GM12878 (cell line): Measurements from ENCODE around the gene RPS19BP1. TPM values are rescaled to one million over a fixed set of nuclear protein-coding genes. Genes with fewer than 3 reads are reported as not detected.

Experiments used
- BRCA1 ChIP-seq: IDR thresholded peaks from 2 replicates; pipeline ENCODE4 v1.6.1; 2011; ENCODE audit warnings: low read depth, low read length, improper control_type of control experiment
- NRF1 ChIP-seq: conservative IDR thresholded peaks from 2 replicates; pipeline ENCODE4 v1.6.1; 2011; ENCODE audit warnings: mild to moderate bottlenecking, low read depth, low read length, improper control_type of control experiment
- SREBF2 ChIP-seq: IDR thresholded peaks from 2 replicates; pipeline ENCODE4 v1.6.1; 2012; ENCODE audit warnings: mild to moderate bottlenecking, low read length
- STAT1 ChIP-seq: fragments of 450-650 bp; conservative IDR thresholded peaks from 2 replicates; pipeline ENCODE4 v1.6.1; 2014; ENCODE audit warnings: antibody characterized with exemption, mild to moderate bottlenecking
- polyA plus RNA-seq, 11 experiments: library from polyadenylated mRNA; depleted of rRNA in 4 of 11; unstranded in 6 of 11; stranded (reverse) in 5 of 11; fragments of >200 nt; fragmentation: Nextera tagmentation in 4 of 11; fragmentation: Illumina TruSeq in 1 of 11; extraction: Ambion mirVana in 4 of 11; extraction: Trizol in 1 of 11; gene quantifications; 1 replicate in 1 of 11; 2 replicates in 10 of 11; pipeline versions ENCODE4 v1.2.1 to v1.2.3, GENCODE V29; 2011 to 2016; ENCODE audit warnings: inconsistent platforms in 2 of 11, missing spikeins in 2 of 11, low read depth in 1 of 11
- total RNA-seq, 4 experiments: library from RNA; depleted of rRNA in 3 of 4; stranded (reverse); fragments of >200 nt in 3 of 4; fragmentation: Illumina TruSeq in 1 of 4; extraction: Trizol in 1 of 4; gene quantifications; 2 replicates each; pipeline versions ENCODE4 v1.2.1 to v1.2.3, GENCODE V29; 2013 to 2021
- TF ChIP-seq, protein P1 (sequence below): fragments of 450-650 bp; IDR thresholded peaks from 2 replicates; pipeline ENCODE4 v1.6.1; 2018; ENCODE audit warnings: borderline replicate concordance, mild to moderate bottlenecking; ENCODE audit not compliant: partially characterized antibody
- TF ChIP-seq, protein P2 (sequence below): fragments of 450-650 bp; IDR thresholded peaks from 2 replicates; pipeline ENCODE4 v1.6.1; 2017; ENCODE audit warnings: mild to moderate bottlenecking, moderate library complexity

Gene RPS19BP1
- total and polyA plus RNA-seq, 10 of the 15 experiments (the other 5 are each of a cell fraction or from before 2014, with no cell fraction given), result 2.7 to 206 (median 78.6) TPM

DNA sequence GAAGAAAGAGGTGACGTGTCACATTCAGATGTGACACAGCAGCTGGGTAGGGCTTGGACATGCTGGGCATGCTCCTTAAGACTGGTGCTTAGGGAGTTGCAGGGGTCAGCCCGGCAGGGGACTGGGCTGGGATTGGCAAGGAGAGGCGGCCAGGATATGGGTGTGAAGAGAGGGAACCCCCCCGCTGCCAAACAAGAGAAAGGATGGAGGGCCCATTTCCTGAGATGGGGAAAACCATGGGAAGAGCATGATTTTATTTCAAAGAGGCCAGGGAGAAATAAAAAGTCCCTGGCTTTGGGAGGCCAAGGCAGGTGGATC is 6.9 kb downstream of the RPS19BP1 start (continued):
- TF ChIP-seq, protein P1, sequence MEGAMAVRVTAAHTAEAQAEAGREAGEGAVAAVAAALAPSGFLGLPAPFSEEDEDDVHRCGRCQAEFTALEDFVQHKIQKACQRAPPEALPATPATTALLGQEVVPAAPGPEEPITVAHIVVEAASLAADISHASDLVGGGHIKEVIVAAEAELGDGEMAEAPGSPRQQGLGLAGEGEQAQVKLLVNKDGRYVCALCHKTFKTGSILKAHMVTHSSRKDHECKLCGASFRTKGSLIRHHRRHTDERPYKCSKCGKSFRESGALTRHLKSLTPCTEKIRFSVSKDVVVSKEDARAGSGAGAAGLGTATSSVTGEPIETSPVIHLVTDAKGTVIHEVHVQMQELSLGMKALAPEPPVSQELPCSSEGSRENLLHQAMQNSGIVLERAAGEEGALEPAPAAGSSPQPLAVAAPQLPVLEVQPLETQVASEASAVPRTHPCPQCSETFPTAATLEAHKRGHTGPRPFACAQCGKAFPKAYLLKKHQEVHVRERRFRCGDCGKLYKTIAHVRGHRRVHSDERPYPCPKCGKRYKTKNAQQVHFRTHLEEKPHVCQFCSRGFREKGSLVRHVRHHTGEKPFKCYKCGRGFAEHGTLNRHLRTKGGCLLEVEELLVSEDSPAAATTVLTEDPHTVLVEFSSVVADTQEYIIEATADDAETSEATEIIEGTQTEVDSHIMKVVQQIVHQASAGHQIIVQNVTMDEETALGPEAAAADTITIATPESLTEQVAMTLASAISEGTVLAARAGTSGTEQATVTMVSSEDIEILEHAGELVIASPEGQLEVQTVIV, result no peak
- TF ChIP-seq NRF1, result no peak
- TF ChIP-seq, protein P2, sequence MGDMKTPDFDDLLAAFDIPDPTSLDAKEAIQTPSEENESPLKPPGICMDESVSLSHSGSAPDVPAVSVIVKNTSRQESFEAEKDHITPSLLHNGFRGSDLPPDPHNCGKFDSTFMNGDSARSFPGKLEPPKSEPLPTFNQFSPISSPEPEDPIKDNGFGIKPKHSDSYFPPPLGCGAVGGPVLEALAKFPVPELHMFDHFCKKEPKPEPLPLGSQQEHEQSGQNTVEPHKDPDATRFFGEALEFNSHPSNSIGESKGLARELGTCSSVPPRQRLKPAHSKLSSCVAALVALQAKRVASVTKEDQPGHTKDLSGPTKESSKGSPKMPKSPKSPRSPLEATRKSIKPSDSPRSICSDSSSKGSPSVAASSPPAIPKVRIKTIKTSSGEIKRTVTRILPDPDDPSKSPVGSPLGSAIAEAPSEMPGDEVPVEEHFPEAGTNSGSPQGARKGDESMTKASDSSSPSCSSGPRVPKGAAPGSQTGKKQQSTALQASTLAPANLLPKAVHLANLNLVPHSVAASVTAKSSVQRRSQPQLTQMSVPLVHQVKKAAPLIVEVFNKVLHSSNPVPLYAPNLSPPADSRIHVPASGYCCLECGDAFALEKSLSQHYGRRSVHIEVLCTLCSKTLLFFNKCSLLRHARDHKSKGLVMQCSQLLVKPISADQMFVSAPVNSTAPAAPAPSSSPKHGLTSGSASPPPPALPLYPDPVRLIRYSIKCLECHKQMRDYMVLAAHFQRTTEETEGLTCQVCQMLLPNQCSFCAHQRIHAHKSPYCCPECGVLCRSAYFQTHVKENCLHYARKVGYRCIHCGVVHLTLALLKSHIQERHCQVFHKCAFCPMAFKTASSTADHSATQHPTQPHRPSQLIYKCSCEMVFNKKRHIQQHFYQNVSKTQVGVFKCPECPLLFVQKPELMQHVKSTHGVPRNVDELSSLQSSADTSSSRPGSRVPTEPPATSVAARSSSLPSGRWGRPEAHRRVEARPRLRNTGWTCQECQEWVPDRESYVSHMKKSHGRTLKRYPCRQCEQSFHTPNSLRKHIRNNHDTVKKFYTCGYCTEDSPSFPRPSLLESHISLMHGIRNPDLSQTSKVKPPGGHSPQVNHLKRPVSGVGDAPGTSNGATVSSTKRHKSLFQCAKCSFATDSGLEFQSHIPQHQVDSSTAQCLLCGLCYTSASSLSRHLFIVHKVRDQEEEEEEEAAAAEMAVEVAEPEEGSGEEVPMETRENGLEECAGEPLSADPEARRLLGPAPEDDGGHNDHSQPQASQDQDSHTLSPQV, result no peak
- TF ChIP-seq BRCA1, result no peak
- TF ChIP-seq STAT1, result no peak
- no peak for TF ChIP-seq SREBF2
